Stimulated activated CD8-positive, alpha-beta memory T cell treated with anti-CD3 and anti-CD28 coated beads, Interleukin-4, amount 100 ng/mL, for 4 hours (primary cell): ENCODE results near the gene PRKAG2.
"Not testable (repeated sequence)": the region's sequence is repeated elsewhere in the genome, so short reads cannot be mapped to it uniquely, and the experiment has no call there.

ENCODE experiments used
- DNase-seq, 2 donors: peaks; one replicate each; pipeline ENCODE4 v3.0.0-alpha.2; 2020; ENCODE audit warnings: low read depth in 2 of 2, low spot score in 1 of 2

The PRKAG2 gene

GRCh38 chr7:151876899-151877777, at the start of gene PRKAG2:
PRKAG2 (minus strand) TSS chr7:151877115; CDS start chr7:151876620, 495 bp downstream.
- peak; percentile 63 to 70 for DNase-seq

GRCh38 chr7:151926336-151926712, 49.4 kb upstream of the PRKAG2 start:
- no peak for DNase-seq

GRCh38 chr7:151925446-151926335, 48.8 kb upstream of the PRKAG2 start:
- DNase-seq: no peak

GRCh38 chr7:151924508-151924907, 47.6 kb upstream of the PRKAG2 start:
- no peak for DNase-seq

- no peak for DNase-seq
Observed at GRCh38 chr7:151924001-151924400, 47.1 kb upstream of the PRKAG2 start.

- DNase-seq: no peak
Observed at GRCh38 chr7:151923097-151923876, 46.4 kb upstream of the PRKAG2 start.

- DNase-seq: no peak
Observed at GRCh38 chr7:151921451-151921850, 44.5 kb upstream of the PRKAG2 start.

GRCh38 chr7:151920488-151920887, 43.6 kb upstream of the PRKAG2 start:
- no peak for DNase-seq

GRCh38 chr7:151919595-151919994, 42.7 kb upstream of the PRKAG2 start:
- no peak for DNase-seq

GRCh38 chr7:151918510-151918843, 41.6 kb upstream of the PRKAG2 start:
- DNase-seq: no peak

GRCh38 chr7:151917791-151918509, 41.0 kb upstream of the PRKAG2 start:
- DNase-seq: no peak

GRCh38 chr7:151914051-151914450, 37.1 kb upstream of the PRKAG2 start:
- no peak for DNase-seq

GRCh38 chr7:151910655-151911054, 33.7 kb upstream of the PRKAG2 start:
- DNase-seq: not testable (repeated sequence)

GRCh38 chr7:151907115-151907514, 30.2 kb upstream of the PRKAG2 start:
- DNase-seq: not testable (repeated sequence)

- DNase-seq: no peak
Observed at GRCh38 chr7:151905766-151906165, 28.9 kb upstream of the PRKAG2 start.

- no peak for DNase-seq
Observed at GRCh38 chr7:151905353-151905752, 28.4 kb upstream of the PRKAG2 start.

GRCh38 chr7:151904270-151904669, 27.4 kb upstream of the PRKAG2 start:
- no peak for DNase-seq

GRCh38 chr7:151903249-151904032, 26.5 kb upstream of the PRKAG2 start:
- no peak for DNase-seq

- DNase-seq: no peak
Observed at GRCh38 chr7:151902311-151902710, 25.4 kb upstream of the PRKAG2 start.

GRCh38 chr7:151901828-151902227, 24.9 kb upstream of the PRKAG2 start:
- DNase-seq: no peak
